DOHH2 (cell line): ENCODE data around the gene PADI1.

Experiments
- H3F3A ChIP-seq: fragments of 200-600 bp; sonication (generic), shearing (Covaris generic); 2 replicates; pipeline ENCODE4 v1.6.0; 2016; ENCODE audit warnings: antibody characterized with exemption, mild to moderate bottlenecking; ENCODE audit not compliant: control insufficient read depth, insufficient read depth
- H3K27ac ChIP-seq: fragments of 200-600 bp; sonication (generic); 2 replicates; pipeline ENCODE4 v1.5.1; 2014; ENCODE audit warnings: low read depth, mild to moderate bottlenecking, low read length, moderate library complexity
- H3K27me3 ChIP-seq: fragments of 200-600 bp; sonication (generic); 2 replicates; pipeline ENCODE4 v1.6.1; 2014; ENCODE audit warnings: mild to moderate bottlenecking, low read length, mixed read lengths; ENCODE audit not compliant: control insufficient read depth
- H3K36me3 ChIP-seq: fragments of 200-600 bp; sonication (generic); 2 replicates; pipeline ENCODE4 v1.6.1; 2014; ENCODE audit warnings: mild to moderate bottlenecking, low read length, moderate library complexity, mixed read lengths; ENCODE audit not compliant: control insufficient read depth
- H3K4me1 ChIP-seq: fragments of 200-600 bp; sonication (generic); 2 replicates; pipeline ENCODE4 v1.6.1; 2014; ENCODE audit warnings: mild to moderate bottlenecking, low read length, mixed read lengths; ENCODE audit not compliant: control insufficient read depth
- H3K4me2 ChIP-seq: fragments of 200-600 bp; sonication (generic); 2 replicates; pipeline ENCODE4 v1.6.0; 2014; ENCODE audit warnings: mild to moderate bottlenecking, low read length, moderate library complexity
- H3K4me3 ChIP-seq: fragments of 200-600 bp; sonication (generic); 2 replicates; pipeline ENCODE4 v1.5.1; 2014; ENCODE audit warnings: mild to moderate bottlenecking, low read length, mixed read lengths
- H3K79me2 ChIP-seq: fragments of 200-600 bp; sonication (generic); 2 replicates; pipeline ENCODE4 v1.6.1; 2014; ENCODE audit warnings: mild to moderate bottlenecking, low read length, mixed read lengths; ENCODE audit not compliant: control insufficient read depth
- H3K9me2 ChIP-seq: fragments of 200-600 bp; sonication (generic); replicated peaks from 2 replicates; pipeline ENCODE4 v1.6.1; 2014; ENCODE audit warnings: mild to moderate bottlenecking, low read length, mixed read lengths; ENCODE audit not compliant: control insufficient read depth
- H3K9me3 ChIP-seq: fragments of 200-600 bp; sonication (generic); 2 replicates; pipeline ENCODE4 v1.6.1; 2014; ENCODE audit warnings: antibody characterized with exemption, low read length, mixed read lengths; ENCODE audit not compliant: control insufficient read depth, insufficient read depth
- H4K20me1 ChIP-seq: fragments of 200-600 bp; sonication (generic); 2 replicates; pipeline ENCODE4 v1.6.0; 2014; ENCODE audit warnings: low read depth, mild to moderate bottlenecking, antibody characterized with exemption, low read length, moderate library complexity; ENCODE audit not compliant: control insufficient read depth, insufficient read depth
- EZH2phosphoT487 ChIP-seq: fragments of 200-600 bp; sonication (generic); IDR thresholded peaks from 2 replicates; pipeline ENCODE4 v1.6.1; 2017; ENCODE audit warnings: borderline replicate concordance, mild to moderate bottlenecking, antibody characterized with exemption, low read length, moderate library complexity, mixed read lengths
- TF ChIP-seq, protein P1 (sequence below): fragments of 200-600 bp; sonication (generic); IDR thresholded peaks from one replicate; pipeline ENCODE4 v1.5.1; 2014; ENCODE audit warnings: antibody characterized with exemption, mild to moderate bottlenecking, low read depth, low read length; ENCODE audit not compliant: poor library complexity, severe bottlenecking

The PADI1 gene

DNA sequence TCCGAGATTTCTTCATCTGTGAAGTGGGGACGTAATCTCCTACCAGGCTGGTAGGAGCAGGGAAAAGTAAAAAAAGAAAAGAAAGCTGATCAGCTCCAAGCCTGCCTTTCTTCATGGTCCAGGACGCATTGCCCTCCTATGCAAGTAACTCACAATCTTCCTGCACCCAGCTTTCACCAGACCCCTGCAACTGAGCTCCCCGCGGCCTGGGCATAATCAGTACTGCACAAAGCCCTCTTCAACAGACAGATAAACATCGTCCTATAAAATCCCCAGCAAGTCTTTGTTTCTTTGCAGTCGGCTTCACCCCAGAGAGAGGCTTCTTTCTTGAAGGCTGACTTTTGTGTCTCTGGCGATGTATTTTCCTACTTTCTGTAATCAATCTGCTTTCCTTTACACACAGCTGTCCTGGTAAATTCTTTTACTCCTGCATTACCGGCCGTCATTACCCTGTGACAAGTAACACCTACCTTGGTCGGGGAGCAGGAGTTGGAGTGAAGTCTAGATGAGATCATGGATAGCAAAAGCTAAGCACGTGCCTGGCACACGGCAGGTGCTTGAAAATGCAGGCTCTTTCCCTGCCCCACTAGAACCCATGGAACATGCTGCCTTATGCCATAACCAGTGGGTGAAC is 8.3 kb downstream of the PADI1 start:
- Histone ChIP-seq H3K36me3 (no peaks in the 10 kb centered on the region), H3K79me2 (no peaks in the 10 kb centered on the region), H3F3A (no peaks in the 10 kb centered on the region), H3K27me3 (peaks cover 5% of the 10 kb centered on the region; the same call in 1 of the 2 replicates), H3K4me3 (no peak overlapping the region), H3K27ac (no peak overlapping the region), H3K4me1 (peaks cover 4% of the 10 kb centered on the region), H3K9me3 (no peaks in the 10 kb centered on the region), H3K4me2 (no peak overlapping the region), H3K9me2 (no peaks in the 10 kb centered on the region), H4K20me1 (no peaks in the 10 kb centered on the region)
- TF ChIP-seq, protein P1, sequence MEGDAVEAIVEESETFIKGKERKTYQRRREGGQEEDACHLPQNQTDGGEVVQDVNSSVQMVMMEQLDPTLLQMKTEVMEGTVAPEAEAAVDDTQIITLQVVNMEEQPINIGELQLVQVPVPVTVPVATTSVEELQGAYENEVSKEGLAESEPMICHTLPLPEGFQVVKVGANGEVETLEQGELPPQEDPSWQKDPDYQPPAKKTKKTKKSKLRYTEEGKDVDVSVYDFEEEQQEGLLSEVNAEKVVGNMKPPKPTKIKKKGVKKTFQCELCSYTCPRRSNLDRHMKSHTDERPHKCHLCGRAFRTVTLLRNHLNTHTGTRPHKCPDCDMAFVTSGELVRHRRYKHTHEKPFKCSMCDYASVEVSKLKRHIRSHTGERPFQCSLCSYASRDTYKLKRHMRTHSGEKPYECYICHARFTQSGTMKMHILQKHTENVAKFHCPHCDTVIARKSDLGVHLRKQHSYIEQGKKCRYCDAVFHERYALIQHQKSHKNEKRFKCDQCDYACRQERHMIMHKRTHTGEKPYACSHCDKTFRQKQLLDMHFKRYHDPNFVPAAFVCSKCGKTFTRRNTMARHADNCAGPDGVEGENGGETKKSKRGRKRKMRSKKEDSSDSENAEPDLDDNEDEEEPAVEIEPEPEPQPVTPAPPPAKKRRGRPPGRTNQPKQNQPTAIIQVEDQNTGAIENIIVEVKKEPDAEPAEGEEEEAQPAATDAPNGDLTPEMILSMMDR: no peak
- no peak for TF ChIP-seq EZH2phosphoT487

DNA sequence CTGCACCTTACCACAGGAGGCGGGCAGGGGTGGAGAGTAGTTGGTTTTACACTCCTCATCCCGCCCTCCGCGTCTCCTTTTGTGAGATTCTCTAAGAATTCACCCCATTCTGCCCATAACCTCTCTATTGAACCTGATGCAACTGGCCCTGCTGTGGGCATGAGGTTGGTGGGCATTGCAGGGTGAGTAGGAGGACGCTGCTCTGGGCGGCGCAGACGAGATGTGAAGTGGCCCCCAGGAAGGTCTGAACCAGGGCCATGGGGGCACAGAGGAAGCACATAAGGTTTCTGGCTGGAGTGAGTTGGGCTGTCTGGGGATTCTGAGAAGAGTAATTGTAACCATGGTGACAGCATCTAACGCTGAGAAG is 8.8 kb downstream of the PADI1 start:
- TF ChIP-seq, protein P1: no peak
- no peaks in the 10 kb centered on the region for H4K20me1 ChIP-seq
- H3K4me2 ChIP-seq: no peak overlapping the region
- no peaks in the 10 kb centered on the region for H3K36me3 ChIP-seq
- H3K9me3 ChIP-seq: no peaks in the 10 kb centered on the region
- no peaks in the 10 kb centered on the region for H3K79me2 ChIP-seq
- H3K27me3 ChIP-seq: peaks cover 5% of the 10 kb centered on the region; the same call in 1 of the 2 replicates
- H3K4me3 ChIP-seq: no peak overlapping the region
- H3F3A ChIP-seq: no peaks in the 10 kb centered on the region
- no peaks in the 10 kb centered on the region for H3K4me1 ChIP-seq
- H3K27ac ChIP-seq: no peak overlapping the region
- no peaks in the 10 kb centered on the region for H3K9me2 ChIP-seq

DNA sequence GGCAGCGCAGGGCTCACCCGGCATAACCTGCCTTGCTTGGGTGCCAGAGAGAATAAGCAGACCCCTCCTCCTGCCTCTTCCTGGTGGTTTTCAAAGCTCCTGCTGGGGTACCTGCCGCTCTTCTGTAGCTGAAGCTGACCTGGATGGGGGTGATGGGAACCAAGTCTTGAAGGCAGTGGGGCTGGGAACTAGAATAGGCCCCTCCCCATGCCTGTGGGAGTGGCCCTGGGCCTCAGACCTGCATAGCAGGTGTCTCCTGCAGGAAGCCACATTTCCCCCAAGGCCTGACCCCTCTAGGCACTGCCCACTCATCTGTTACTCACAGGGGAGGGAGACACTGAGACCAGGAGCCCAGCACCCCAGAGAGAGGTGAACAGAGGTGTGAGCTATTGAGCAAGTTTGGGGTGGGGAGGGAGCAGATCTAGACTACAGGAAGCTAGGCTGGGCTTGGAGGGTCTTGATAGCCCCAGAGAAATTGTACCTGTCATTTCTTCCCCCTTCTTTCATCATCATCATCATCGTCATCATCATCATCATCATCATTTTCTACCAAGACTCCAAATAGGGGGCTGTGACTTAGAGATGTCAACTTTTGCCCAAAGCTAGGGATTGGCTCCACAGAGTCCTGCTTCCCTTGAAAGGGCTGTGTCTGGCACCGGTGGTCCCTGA is 10.1 kb downstream of the PADI1 start:
- TF ChIP-seq EZH2phosphoT487: no peak
- TF ChIP-seq, protein P1: no peak
- Histone ChIP-seq H3K4me2 (no peak overlapping the region), H3K27ac (no peak overlapping the region), H3K9me2 (no peaks in the 10 kb centered on the region), H3F3A (no peaks in the 10 kb centered on the region), H3K27me3 (peaks cover 5% of the 10 kb centered on the region; the same call in 1 of the 2 replicates), H4K20me1 (no peaks in the 10 kb centered on the region), H3K9me3 (no peaks in the 10 kb centered on the region), H3K4me1 (no peaks in the 10 kb centered on the region), H3K79me2 (no peaks in the 10 kb centered on the region), H3K4me3 (no peak overlapping the region), H3K36me3 (no peaks in the 10 kb centered on the region)
